Progenitor cell of endocrine pancreas (in vitro differentiated cells): ENCODE data around the gene TLN1. TPM values are rescaled to one million over a fixed set of nuclear protein-coding genes. Genes with fewer than 3 reads are reported as not detected.

Source experiments
- DNase-seq: peaks from one replicate; pipeline ENCODE4 v3.0.0; 2021; ENCODE audit warnings: low spot score; ENCODE audit not compliant: unreplicated experiment
- H3K27ac Mint-ChIP-seq: 2 replicates; pipeline ENCODE4 v1.8.0; 2021; ENCODE audit warnings: mild to moderate bottlenecking, moderate library complexity, mixed read lengths
- H3K27me3 Mint-ChIP-seq: 2 replicates; pipeline ENCODE4 v1.8.0; 2021; ENCODE audit warnings: mixed read lengths
- H3K36me3 Mint-ChIP-seq: 2 replicates; pipeline ENCODE4 v1.8.0; 2022; ENCODE audit warnings: mixed read lengths; ENCODE audit not compliant: insufficient read depth
- H3K4me1 Mint-ChIP-seq: 2 replicates; pipeline ENCODE4 v1.8.0; 2021; ENCODE audit warnings: low read depth, mixed read lengths
- H3K4me3 Mint-ChIP-seq: 2 replicates; pipeline ENCODE4 v1.8.0; 2021; ENCODE audit warnings: low read depth, mild to moderate bottlenecking, moderate library complexity, mixed read lengths
- H3K9me3 Mint-ChIP-seq: 2 replicates; pipeline ENCODE4 v1.8.0; 2021; ENCODE audit warnings: low read depth, mixed read lengths
- long read RNA-seq: library from polyadenylated mRNA; unstranded; transcript quantifications from one replicate; pipeline ENCODE4 v2.0.0, GENCODE V29; 2020
- total RNA-seq: library from RNA; stranded (reverse); gene quantifications from 2 replicates; pipeline ENCODE4 v1.2.1, GENCODE V29; 2021
- TF ChIP-seq, protein P1 (sequence below): fragments of 200-600 bp; sonication (generic); IDR thresholded peaks from one replicate; pipeline ENCODE4 v1.5.0; 2021; ENCODE audit warnings: antibody characterized with exemption, mild to moderate bottlenecking; ENCODE audit not compliant: unreplicated experiment

Gene TLN1
- 136 and 141 TPM in 2 replicates for total RNA-seq
- long read RNA-seq, partial matches to known transcripts, result 0 of 1 reads
- long read RNA-seq, other reads (novel, unspliced or antisense), result 1 of 1 reads

DNA sequence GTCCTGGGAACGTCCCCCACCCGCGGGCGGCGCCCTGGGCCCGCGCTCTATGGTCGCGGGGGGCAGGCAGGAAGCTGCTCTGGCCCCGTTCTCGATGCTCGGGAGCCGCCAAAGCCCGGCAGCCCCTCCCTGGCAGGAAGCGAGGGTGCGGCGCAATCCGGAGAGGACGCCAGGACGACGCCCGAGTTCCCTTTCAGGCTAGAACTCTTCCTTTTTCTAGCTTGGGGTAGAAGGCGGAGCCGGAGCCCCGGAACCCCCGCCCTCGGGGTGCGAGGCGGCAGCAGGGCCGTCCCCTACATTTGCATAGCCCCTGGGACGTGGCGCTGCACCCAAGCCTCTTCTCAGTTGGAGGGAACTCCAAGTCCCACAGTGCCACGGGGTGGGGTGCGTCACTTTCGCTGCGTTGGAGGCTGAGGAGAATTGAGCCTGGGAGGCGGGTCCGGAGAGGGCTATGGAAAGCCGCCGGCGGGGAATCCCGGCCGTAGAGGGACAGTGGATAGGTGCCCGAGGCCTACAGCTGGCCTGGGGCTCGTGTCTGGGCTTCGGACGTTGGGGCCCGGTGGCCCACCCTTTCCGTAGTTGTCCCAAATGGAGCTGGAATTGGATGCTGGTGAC is at the start of gene TLN1, which contains the start of gene CREB3:
Gene TLN1, minus strand, starts transcription at position 11 of the 615 bp plus-strand sequence. CDS start 6,501 bp downstream, outside the sequence.
Gene CREB3, plus strand, starts transcription at position 482 of the 615 bp plus-strand sequence. Its CDS starts 107 bp downstream, at position 589.
- DNase-seq, result peak; percentile 93
- Mint-ChIP-seq H3K4me1 (peaks cover 16% of the 10 kb centered on the region), H3K36me3 (peaks cover 7% of the 10 kb centered on the region), H3K27me3 (no peaks in the 10 kb centered on the region), H3K4me3 (no peak within 1 kb of the TSS), H3K27ac (peak within 1 kb of the TSS; percentile 95), H3K9me3 (no peaks in the 10 kb centered on the region)
- TF ChIP-seq, protein P1, sequence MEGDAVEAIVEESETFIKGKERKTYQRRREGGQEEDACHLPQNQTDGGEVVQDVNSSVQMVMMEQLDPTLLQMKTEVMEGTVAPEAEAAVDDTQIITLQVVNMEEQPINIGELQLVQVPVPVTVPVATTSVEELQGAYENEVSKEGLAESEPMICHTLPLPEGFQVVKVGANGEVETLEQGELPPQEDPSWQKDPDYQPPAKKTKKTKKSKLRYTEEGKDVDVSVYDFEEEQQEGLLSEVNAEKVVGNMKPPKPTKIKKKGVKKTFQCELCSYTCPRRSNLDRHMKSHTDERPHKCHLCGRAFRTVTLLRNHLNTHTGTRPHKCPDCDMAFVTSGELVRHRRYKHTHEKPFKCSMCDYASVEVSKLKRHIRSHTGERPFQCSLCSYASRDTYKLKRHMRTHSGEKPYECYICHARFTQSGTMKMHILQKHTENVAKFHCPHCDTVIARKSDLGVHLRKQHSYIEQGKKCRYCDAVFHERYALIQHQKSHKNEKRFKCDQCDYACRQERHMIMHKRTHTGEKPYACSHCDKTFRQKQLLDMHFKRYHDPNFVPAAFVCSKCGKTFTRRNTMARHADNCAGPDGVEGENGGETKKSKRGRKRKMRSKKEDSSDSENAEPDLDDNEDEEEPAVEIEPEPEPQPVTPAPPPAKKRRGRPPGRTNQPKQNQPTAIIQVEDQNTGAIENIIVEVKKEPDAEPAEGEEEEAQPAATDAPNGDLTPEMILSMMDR, result no peak

DNA sequence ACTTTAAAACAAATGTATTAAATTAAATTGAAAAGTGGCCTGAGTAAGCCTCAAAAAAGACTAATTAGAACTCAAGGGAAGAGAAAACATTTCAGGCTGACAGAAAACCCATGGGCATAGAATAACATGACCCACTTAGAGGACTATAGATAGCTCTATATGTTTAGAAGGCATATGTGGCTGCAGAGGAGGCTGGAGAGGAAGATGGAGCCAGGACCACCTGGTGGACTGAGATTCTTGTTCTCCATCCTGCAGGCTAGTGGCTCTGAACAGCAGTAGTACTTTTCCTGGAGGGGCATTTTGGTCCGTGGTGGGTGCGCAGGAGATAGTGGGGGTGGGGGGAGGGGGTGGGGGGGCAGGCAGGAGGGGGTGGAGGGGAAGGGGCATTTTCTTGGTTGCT is 49.1 kb upstream of the TLN1 start:
- no peak overlapping the region for H3K4me3 Mint-ChIP-seq
- no peak for DNase-seq
- H3K27ac Mint-ChIP-seq, result no peak overlapping the region
- no peaks in the 10 kb centered on the region for H3K27me3 Mint-ChIP-seq
- H3K36me3 Mint-ChIP-seq, result peaks cover 14% of the 10 kb centered on the region
- H3K4me1 Mint-ChIP-seq, result peaks cover 6% of the 10 kb centered on the region
- H3K9me3 Mint-ChIP-seq, result no peaks in the 10 kb centered on the region
- TF ChIP-seq, protein P1, result no peak

- no peak overlapping the region for H3K27ac Mint-ChIP-seq
- TF ChIP-seq, protein P1, result no peak
- H3K4me3 Mint-ChIP-seq, result no peak overlapping the region
- peaks cover 6% of the 10 kb centered on the region for H3K36me3 Mint-ChIP-seq
- no peaks in the 10 kb centered on the region for H3K27me3 Mint-ChIP-seq
- H3K4me1 Mint-ChIP-seq, result peaks cover 10% of the 10 kb centered on the region
- no peak for DNase-seq
- H3K9me3 Mint-ChIP-seq, result no peaks in the 10 kb centered on the region
Observed at GRCh38 chr9:35778496-35778895, 46.5 kb upstream of the TLN1 start.

DNA sequence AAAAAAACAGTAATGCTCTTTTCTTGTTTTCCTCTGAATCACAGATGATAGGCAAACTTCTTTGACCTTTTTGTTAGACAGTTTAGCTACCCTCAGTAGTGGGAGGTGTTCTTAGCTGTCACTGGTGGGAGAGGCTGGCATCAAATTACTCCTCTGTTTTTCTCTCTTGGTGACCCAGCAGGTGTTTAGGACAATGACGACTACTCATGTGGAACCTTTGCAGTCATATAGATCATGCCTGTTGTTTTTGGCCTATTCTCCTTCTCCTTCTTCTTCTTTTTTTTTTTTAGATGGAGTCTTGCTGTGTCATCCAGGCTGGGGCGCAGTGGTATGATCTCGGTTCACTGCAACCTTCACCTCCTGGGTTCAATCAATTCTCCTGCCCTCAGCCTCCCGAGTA is 44.0 kb upstream of the TLN1 start:
- Mint-ChIP-seq H3K4me1 (peaks cover 10% of the 10 kb centered on the region), H3K36me3 (peaks cover 3% of the 10 kb centered on the region), H3K4me3 (no peak overlapping the region), H3K9me3 (no peaks in the 10 kb centered on the region), H3K27ac (peak overlapping the region; percentile 62), H3K27me3 (no peaks in the 10 kb centered on the region)
- DNase-seq, result no peak
- TF ChIP-seq, protein P1, result no peak

- Mint-ChIP-seq H3K4me1 (peaks cover 10% of the 10 kb centered on the region), H3K27ac (peak overlapping the region; percentile 50), H3K9me3 (no peaks in the 10 kb centered on the region), H3K27me3 (no peaks in the 10 kb centered on the region), H3K4me3 (no peak overlapping the region), H3K36me3 (peaks cover under 1% of the 10 kb centered on the region)
- DNase-seq, result no peak
- TF ChIP-seq, protein P1, result no peak
Observed at GRCh38 chr9:35774907-35775635, 43.1 kb upstream of the TLN1 start.
